Measurements from ENCODE around the gene BABAM2. TPM values are rescaled to one million over a fixed set of nuclear protein-coding genes. Genes with fewer than 3 reads are reported as not detected.

The BABAM2 gene
- total and polyA plus RNA-seq, 2 experiments from 2014 or later = 28.8 to 43.6 TPM

DNA sequence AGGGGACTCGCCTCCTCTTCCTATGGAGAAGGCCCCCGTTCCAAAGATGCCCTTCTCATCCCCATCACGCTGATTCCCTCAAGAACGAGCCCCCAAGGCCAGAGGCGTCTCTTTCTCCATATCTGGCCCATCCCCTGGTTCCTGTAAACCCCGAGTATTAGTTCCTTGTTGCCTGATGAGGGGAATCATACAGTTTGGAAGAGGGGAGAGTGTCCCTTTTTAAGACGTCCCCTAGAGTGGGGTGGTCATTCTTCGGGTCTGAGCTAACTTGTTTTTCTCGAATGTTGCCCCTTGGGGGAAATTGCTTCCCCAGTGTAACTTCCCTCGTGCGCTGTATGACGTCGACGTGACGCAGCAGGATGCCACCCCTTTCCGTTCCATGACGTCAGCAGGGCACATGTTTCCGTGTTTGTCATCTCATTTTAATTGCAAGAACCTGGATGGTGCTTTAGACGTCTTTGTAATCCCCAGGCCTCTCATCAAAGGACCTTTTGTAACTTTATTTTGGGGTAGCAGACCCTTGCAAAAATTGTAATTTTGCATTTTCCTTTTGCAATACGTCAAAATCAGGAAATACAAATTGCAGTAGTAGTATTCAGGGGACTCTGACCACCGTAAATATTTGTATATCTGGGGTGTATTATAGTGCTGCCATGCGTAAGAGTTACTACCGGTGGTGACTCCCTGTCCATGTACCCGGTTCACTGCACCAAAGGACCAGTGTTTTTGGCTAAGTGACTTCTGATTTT is 569 bp downstream of the BABAM2 start:
- peak overlapping the region; percentile 79 for H3K4me3 ChIP-seq
- peak; percentile 88 for DNase-seq (ENCODE audit: low spot score)
- no peaks in the 10 kb centered on the region for H3K9me3 ChIP-seq (ENCODE audit: low read depth)
- no peaks in the 10 kb centered on the region for H3K36me3 ChIP-seq (replicated peaks; ENCODE audit: insufficient read depth, low read depth)
- TF ChIP-seq EZH2 (IDR thresholded peaks at IDR 0.05; ENCODE audit: borderline replicate concordance) (no peak), EZH2phosphoT487 (IDR thresholded peaks at IDR 0.05; ENCODE audit: low read depth, severe bottlenecking, unreplicated experiment) (no peak)
- TF ChIP-seq, protein P1, sequence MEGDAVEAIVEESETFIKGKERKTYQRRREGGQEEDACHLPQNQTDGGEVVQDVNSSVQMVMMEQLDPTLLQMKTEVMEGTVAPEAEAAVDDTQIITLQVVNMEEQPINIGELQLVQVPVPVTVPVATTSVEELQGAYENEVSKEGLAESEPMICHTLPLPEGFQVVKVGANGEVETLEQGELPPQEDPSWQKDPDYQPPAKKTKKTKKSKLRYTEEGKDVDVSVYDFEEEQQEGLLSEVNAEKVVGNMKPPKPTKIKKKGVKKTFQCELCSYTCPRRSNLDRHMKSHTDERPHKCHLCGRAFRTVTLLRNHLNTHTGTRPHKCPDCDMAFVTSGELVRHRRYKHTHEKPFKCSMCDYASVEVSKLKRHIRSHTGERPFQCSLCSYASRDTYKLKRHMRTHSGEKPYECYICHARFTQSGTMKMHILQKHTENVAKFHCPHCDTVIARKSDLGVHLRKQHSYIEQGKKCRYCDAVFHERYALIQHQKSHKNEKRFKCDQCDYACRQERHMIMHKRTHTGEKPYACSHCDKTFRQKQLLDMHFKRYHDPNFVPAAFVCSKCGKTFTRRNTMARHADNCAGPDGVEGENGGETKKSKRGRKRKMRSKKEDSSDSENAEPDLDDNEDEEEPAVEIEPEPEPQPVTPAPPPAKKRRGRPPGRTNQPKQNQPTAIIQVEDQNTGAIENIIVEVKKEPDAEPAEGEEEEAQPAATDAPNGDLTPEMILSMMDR (IDR thresholded peaks at IDR 0.05; ENCODE audit: poor library complexity) = no peak
- H3K27me3 ChIP-seq = no peaks in the 10 kb centered on the region
- no peaks in the 10 kb centered on the region for H3K9me2 ChIP-seq (replicated peaks; ENCODE audit: insufficient read depth)
- H4K20me1 ChIP-seq (ENCODE audit: insufficient read depth, poor library complexity, severe bottlenecking) = no peaks in the 10 kb centered on the region
- peak overlapping the region; percentile 73 for H2AFZ ChIP-seq
- WGBS (ENCODE audit: low lambda C conversion rate, missing lambda C conversion rate) = 22% methylated on average over 24 of the region's 24 CpGs
- peaks cover 39% of the 10 kb centered on the region for H3K79me2 ChIP-seq
- peak overlapping the region; percentile 100 for H3K27ac ChIP-seq
- H3K4me2 ChIP-seq = peak overlapping the region; percentile 79
- no peaks in the 10 kb centered on the region for H3K4me1 ChIP-seq (ENCODE audit: insufficient read depth)

GRCh38 chr2:27891673-27892105 is 1.2 kb downstream of the BABAM2 start:
- DNase-seq (ENCODE audit: low spot score) = no peak
- no peaks in the 10 kb centered on the region for H4K20me1 ChIP-seq (ENCODE audit: insufficient read depth, poor library complexity, severe bottlenecking)
- 73% methylated on average over 5 of the region's 5 CpGs for WGBS (ENCODE audit: low lambda C conversion rate, missing lambda C conversion rate)
- no peaks in the 10 kb centered on the region for H3K9me2 ChIP-seq (replicated peaks; ENCODE audit: insufficient read depth)
- H3K4me2 ChIP-seq = peak overlapping the region; percentile 79
- H3K4me3 ChIP-seq = no peak overlapping the region
- H3K4me1 ChIP-seq (ENCODE audit: insufficient read depth) = no peaks in the 10 kb centered on the region
- no peaks in the 10 kb centered on the region for H3K36me3 ChIP-seq (replicated peaks; ENCODE audit: insufficient read depth, low read depth)
- no peaks in the 10 kb centered on the region for H3K9me3 ChIP-seq (ENCODE audit: low read depth)
- no peak for TF ChIP-seq EZH2 (IDR thresholded peaks at IDR 0.05; ENCODE audit: borderline replicate concordance)
- TF ChIP-seq, protein P1 (IDR thresholded peaks at IDR 0.05; ENCODE audit: poor library complexity) = no peak
- no peak for TF ChIP-seq EZH2phosphoT487 (IDR thresholded peaks at IDR 0.05; ENCODE audit: low read depth, severe bottlenecking, unreplicated experiment)
- H3K27me3 ChIP-seq = no peaks in the 10 kb centered on the region
- H3K79me2 ChIP-seq = peaks cover 39% of the 10 kb centered on the region
- H3K27ac ChIP-seq = peak overlapping the region; percentile 100
- H2AFZ ChIP-seq = no peak overlapping the region

- no peaks in the 10 kb centered on the region for H3K9me3 ChIP-seq (ENCODE audit: low read depth)
- peaks cover 39% of the 10 kb centered on the region for H3K79me2 ChIP-seq
- no peak overlapping the region for H3K4me2 ChIP-seq
- no peak overlapping the region for H3K4me3 ChIP-seq
- no peaks in the 10 kb centered on the region for H3K36me3 ChIP-seq (replicated peaks; ENCODE audit: insufficient read depth, low read depth)
- no peak for DNase-seq (ENCODE audit: low spot score)
- no peak overlapping the region for H3K27ac ChIP-seq
- H3K9me2 ChIP-seq (replicated peaks; ENCODE audit: insufficient read depth) = no peaks in the 10 kb centered on the region
- H3K4me1 ChIP-seq (ENCODE audit: insufficient read depth) = no peaks in the 10 kb centered on the region
- no peaks in the 10 kb centered on the region for H3K27me3 ChIP-seq
- WGBS (ENCODE audit: low lambda C conversion rate, missing lambda C conversion rate) = 88% methylated on average over 3 of the region's 3 CpGs
- H4K20me1 ChIP-seq (ENCODE audit: insufficient read depth, poor library complexity, severe bottlenecking) = no peaks in the 10 kb centered on the region
- TF ChIP-seq EZH2phosphoT487 (IDR thresholded peaks at IDR 0.05; ENCODE audit: low read depth, severe bottlenecking, unreplicated experiment) (no peak), EZH2 (IDR thresholded peaks at IDR 0.05; ENCODE audit: borderline replicate concordance) (no peak)
- TF ChIP-seq, protein P1 (IDR thresholded peaks at IDR 0.05; ENCODE audit: poor library complexity) = no peak
- H2AFZ ChIP-seq = no peak overlapping the region
Measured at GRCh38 chr2:27893006-27893405, 2.5 kb downstream of the BABAM2 start.

All from hepatocyte (in vitro differentiated cells).